Panc1 (cell line): ENCODE measurements around the gene AGAP1. TPM values are rescaled to one million over a fixed set of nuclear protein-coding genes. Genes with fewer than 3 reads are reported as not detected.
A peak's percentile ranks its signal among the peaks of the same experiment; 100 is the strongest.

ENCODE experiments used
- ATAC-seq: fragments of 200-7000 bp; cut with Tn5 transposase; 2 replicates; pipeline ENCODE4 v1.9.1; 2020; ENCODE audit warnings: mild to moderate bottlenecking, moderate library complexity
- BruUV-seq: library from RNA; stranded (reverse); fragments of 400-500 nt; replicated peaks from 2 replicates; lab custom pipeline; 2021; lab: Mats Ljungman, UMichigan
- CTCF ChIA-PET: fragments of 300-600 bp; sonication (Branson Sonifier 250); formaldehyde crosslinking; loops from one replicate; lab custom pipeline; 2022; ENCODE audit warnings: antibody characterized with exemption; lab: Charles Lee
- POLR2A ChIA-PET: fragments of 300-600 bp; sonication (Branson Sonifier 250); formaldehyde crosslinking; loops from one replicate; lab custom pipeline; 2022; ENCODE audit warnings: antibody characterized with exemption; lab: Charles Lee
- DNase-seq: peaks from one replicate; pipeline ENCODE4 v3.0.0-alpha.2; 2010; ENCODE audit warnings: low read depth, low spot score
- H3K27ac ChIP-seq: 2 replicates; pipeline ENCODE4 v1.5.1; 2011; ENCODE audit warnings: mild to moderate bottlenecking, low read length, inconsistent platforms
- H3K27me3 ChIP-seq: fragments of 200-500 bp; sonication (Bioruptor generic); 2 replicates; pipeline ENCODE4 v1.6.0; 2014; ENCODE audit warnings: low read length, inconsistent platforms; ENCODE audit not compliant: control insufficient read depth, insufficient read depth
- H3K36me3 ChIP-seq: fragments of 200-500 bp; sonication (Bioruptor generic); 2 replicates; pipeline ENCODE4 v1.5.1; 2014; ENCODE audit warnings: inconsistent platforms, mild to moderate bottlenecking, low read length, moderate library complexity; ENCODE audit not compliant: control insufficient read depth, insufficient read depth
- H3K4me1 ChIP-seq: 2 replicates; pipeline ENCODE4 v1.5.1; 2011; ENCODE audit warnings: inconsistent platforms, mild to moderate bottlenecking, low read length, moderate library complexity; ENCODE audit not compliant: control insufficient read depth, insufficient read depth
- H3K4me3 ChIP-seq, 2 experiments: 2 replicates each; pipeline ENCODE4 v1.5.1; 2011 to 2012; ENCODE audit warnings: low read depth in 2 of 2, low read length in 2 of 2, mild to moderate bottlenecking in 2 of 2, inconsistent platforms in 1 of 2, moderate library complexity in 1 of 2
- H3K9me3 ChIP-seq: fragments of 200-500 bp; sonication (Bioruptor generic); 2 replicates; pipeline ENCODE4 v1.5.1; 2014; ENCODE audit warnings: low read depth, mild to moderate bottlenecking, inconsistent platforms, low read length, moderate library complexity; ENCODE audit not compliant: control insufficient read depth, insufficient read depth
- POLR2AphosphoS5 ChIP-seq: IDR thresholded peaks from 2 replicates; pipeline ENCODE4 v1.6.1; 2012; ENCODE audit warnings: mild to moderate bottlenecking, low read depth, low read length, moderate library complexity
- SIN3A ChIP-seq: IDR thresholded peaks from 2 replicates; pipeline ENCODE4 v1.6.1; 2012; ENCODE audit warnings: low read depth, mild to moderate bottlenecking, low read length, moderate library complexity, borderline replicate concordance; ENCODE audit not compliant: insufficient read depth
- TCF7L2 ChIP-seq: IDR thresholded peaks from 2 replicates; pipeline ENCODE4 v1.6.1; 2011; ENCODE audit warnings: mild to moderate bottlenecking, low read depth, low read length, inconsistent platforms
- in situ Hi-C: cut with HindIII; loops from 2 replicates; pipeline ENCODE4 v1.10.0; 2016; ENCODE audit warnings: low sequenced_read_pairs, low pct_unique_long_range_greater_than_20kb
- intact Hi-C: fragments of 100-400 bp; cut with micrococcal nuclease; formaldehyde crosslinking; loops from one replicate; pipeline ENCODE4 v1.10.0; 2022; ENCODE audit not compliant: unreplicated experiment
- total RNA-seq: library from RNA; stranded (reverse); gene quantifications from one replicate; pipeline ENCODE4 v1.2.1, GENCODE V29; 2021; ENCODE audit not compliant: unreplicated experiment
- TF ChIP-seq, protein P1 (sequence below), 2 experiments: IDR thresholded peaks; 2 replicates each; pipeline ENCODE4 v1.6.1; 2011 to 2012; ENCODE audit warnings: low read depth in 2 of 2, control low read depth in 1 of 2, low read length in 1 of 2, mild to moderate bottlenecking in 1 of 2, moderate library complexity in 1 of 2; ENCODE audit not compliant: insufficient read depth in 1 of 2
- TF ChIP-seq, protein P2 (sequence below): fragments of 450-650 bp; IDR thresholded peaks from 2 replicates; pipeline ENCODE4 v1.5.1; 2017; ENCODE audit warnings: mild to moderate bottlenecking

AGAP1 gene
- total RNA-seq, 1 experiment from 2014 or later: 38.9 TPM

DNA sequence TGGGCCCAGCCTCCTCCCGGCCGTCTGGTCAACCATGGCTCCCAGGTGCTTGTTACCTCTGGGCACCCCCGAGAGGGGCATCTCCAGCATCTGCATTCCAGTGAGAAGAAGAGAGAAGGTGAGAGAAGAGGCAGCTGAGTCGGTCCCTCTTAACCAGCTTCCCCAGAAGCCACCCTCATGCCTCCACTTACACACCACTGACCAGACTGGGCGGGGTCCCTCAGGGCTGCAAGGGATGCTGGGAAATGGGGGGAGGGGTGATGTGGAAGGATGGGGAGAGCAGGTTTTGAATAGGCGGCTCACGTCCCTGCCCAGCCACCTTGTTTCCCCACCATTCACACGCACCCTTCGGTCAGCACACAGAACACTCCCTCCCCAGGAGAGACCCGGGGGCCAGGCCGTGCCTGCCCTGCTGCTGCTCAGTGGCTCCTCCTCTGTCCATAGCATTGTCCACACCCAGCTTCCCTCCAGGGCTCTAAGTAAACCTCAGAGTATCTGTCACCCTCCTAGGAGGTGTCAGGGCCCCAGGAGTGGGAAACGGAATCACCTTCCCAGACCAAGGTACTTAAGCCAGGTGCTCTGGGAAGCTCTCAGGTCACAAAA lies 639.7 kb downstream of the AGAP1 start:
- ATAC-seq (peak; percentile 68; the same call in 1 of the 2 replicates), DNase-seq (no peak)
- CTCF ChIA-PET: interaction anchor here (0.8 kb wide), 1 partner anchor 18 kb away, joined by 3 read pairs; no protein-coding TSS in a partner anchor
- H3K4me3 ChIP-seq: no peak overlapping the region
- intact Hi-C loops: no loop called here
- H3K4me1 ChIP-seq: no peaks in the 10 kb centered on the region
- no peaks in the 10 kb centered on the region for H3K9me3 ChIP-seq
- no peaks in the 10 kb centered on the region for H3K27me3 ChIP-seq
- BruUV-seq: no TSS peak
- no peaks in the 10 kb centered on the region for H3K36me3 ChIP-seq
- TF ChIP-seq, protein P1, sequence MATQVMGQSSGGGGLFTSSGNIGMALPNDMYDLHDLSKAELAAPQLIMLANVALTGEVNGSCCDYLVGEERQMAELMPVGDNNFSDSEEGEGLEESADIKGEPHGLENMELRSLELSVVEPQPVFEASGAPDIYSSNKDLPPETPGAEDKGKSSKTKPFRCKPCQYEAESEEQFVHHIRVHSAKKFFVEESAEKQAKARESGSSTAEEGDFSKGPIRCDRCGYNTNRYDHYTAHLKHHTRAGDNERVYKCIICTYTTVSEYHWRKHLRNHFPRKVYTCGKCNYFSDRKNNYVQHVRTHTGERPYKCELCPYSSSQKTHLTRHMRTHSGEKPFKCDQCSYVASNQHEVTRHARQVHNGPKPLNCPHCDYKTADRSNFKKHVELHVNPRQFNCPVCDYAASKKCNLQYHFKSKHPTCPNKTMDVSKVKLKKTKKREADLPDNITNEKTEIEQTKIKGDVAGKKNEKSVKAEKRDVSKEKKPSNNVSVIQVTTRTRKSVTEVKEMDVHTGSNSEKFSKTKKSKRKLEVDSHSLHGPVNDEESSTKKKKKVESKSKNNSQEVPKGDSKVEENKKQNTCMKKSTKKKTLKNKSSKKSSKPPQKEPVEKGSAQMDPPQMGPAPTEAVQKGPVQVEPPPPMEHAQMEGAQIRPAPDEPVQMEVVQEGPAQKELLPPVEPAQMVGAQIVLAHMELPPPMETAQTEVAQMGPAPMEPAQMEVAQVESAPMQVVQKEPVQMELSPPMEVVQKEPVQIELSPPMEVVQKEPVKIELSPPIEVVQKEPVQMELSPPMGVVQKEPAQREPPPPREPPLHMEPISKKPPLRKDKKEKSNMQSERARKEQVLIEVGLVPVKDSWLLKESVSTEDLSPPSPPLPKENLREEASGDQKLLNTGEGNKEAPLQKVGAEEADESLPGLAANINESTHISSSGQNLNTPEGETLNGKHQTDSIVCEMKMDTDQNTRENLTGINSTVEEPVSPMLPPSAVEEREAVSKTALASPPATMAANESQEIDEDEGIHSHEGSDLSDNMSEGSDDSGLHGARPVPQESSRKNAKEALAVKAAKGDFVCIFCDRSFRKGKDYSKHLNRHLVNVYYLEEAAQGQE (IDR thresholded peaks at IDR 0.05; ENCODE audit: insufficient read depth in 1 of 2, low read depth in 2 of 2, low read length in 1 of 2): no peak
- no peak for TF ChIP-seq TCF7L2
- TF ChIP-seq, protein P2, sequence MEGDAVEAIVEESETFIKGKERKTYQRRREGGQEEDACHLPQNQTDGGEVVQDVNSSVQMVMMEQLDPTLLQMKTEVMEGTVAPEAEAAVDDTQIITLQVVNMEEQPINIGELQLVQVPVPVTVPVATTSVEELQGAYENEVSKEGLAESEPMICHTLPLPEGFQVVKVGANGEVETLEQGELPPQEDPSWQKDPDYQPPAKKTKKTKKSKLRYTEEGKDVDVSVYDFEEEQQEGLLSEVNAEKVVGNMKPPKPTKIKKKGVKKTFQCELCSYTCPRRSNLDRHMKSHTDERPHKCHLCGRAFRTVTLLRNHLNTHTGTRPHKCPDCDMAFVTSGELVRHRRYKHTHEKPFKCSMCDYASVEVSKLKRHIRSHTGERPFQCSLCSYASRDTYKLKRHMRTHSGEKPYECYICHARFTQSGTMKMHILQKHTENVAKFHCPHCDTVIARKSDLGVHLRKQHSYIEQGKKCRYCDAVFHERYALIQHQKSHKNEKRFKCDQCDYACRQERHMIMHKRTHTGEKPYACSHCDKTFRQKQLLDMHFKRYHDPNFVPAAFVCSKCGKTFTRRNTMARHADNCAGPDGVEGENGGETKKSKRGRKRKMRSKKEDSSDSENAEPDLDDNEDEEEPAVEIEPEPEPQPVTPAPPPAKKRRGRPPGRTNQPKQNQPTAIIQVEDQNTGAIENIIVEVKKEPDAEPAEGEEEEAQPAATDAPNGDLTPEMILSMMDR: no peak
- TF ChIP-seq POLR2AphosphoS5: no peak
- no peak for TF ChIP-seq SIN3A
- in situ Hi-C loops: no loop called here
- H3K27ac ChIP-seq: no peak overlapping the region
- POLR2A ChIA-PET: no interaction called here

DNA sequence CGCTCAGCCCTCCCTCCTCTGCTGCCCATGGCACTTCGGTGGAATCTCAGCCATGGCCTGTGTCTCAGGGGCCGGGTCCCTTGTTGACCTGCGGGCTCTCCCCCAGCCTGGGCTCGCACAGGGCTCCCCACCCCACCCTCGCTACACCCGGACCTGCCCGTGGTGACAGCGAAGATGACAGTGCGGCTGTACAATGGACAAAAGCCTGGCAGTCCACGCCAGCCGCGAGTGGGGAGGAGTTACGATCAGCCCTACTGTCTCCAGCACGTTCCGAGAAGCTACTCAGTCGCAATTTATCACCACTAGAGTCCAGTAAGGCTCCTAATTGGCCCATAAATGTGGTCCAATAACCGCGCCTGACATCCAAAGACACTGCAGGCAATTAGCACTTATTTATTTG lies 642.7 kb downstream of the AGAP1 start:
- Histone ChIP-seq H3K36me3 (no peaks in the 10 kb centered on the region), H3K4me1 (no peaks in the 10 kb centered on the region), H3K27me3 (no peaks in the 10 kb centered on the region), H3K4me3 (no peak overlapping the region), H3K9me3 (no peaks in the 10 kb centered on the region), H3K27ac (no peak overlapping the region)
- ChIA-PET POLR2A (no interaction called here), CTCF (no interaction called here)
- BruUV-seq: no TSS peak
- intact Hi-C loops: no loop called here
- in situ Hi-C loops: no loop called here
- DNase-seq (no peak), ATAC-seq (no peak)
- TF ChIP-seq, protein P1 (IDR thresholded peaks at IDR 0.05; ENCODE audit: insufficient read depth in 1 of 2, low read depth in 2 of 2, low read length in 1 of 2): no peak
- no peak for TF ChIP-seq POLR2AphosphoS5
- TF ChIP-seq TCF7L2: no peak
- no peak for TF ChIP-seq SIN3A
- TF ChIP-seq, protein P2: no peak
